Stomach (tissue), 9 donors: ENCODE results near the gene TMED7. TPM values are rescaled to one million over a fixed set of nuclear protein-coding genes. Genes with fewer than 3 reads are reported as not detected.

Experiments used
- DNase-seq, 2 donors: peaks; one replicate each; pipeline versions ENCODE4 v3.0.0 to v3.0.0-alpha.2; 2013 to 2019
- H3K27ac ChIP-seq, 5 donors: fragments of 200-600 bp in 4 of 5; sonication (generic) in 4 of 5; one replicate each; pipeline ENCODE4 v1.5.1; 2013 to 2019; ENCODE audit warnings: mild to moderate bottlenecking in 1 of 5, moderate library complexity in 1 of 5
- H3K27me3 ChIP-seq, 3 donors: fragments of 200-600 bp; sonication (generic); one replicate each; pipeline ENCODE4 v1.5.1; 2017 to 2019; ENCODE audit warnings: mixed run types in 1 of 3
- H3K36me3 ChIP-seq, 4 donors: fragments of 200-600 bp; sonication (generic); 1 replicate in 3 of 4; 2 replicates in 1 of 4; pipeline ENCODE4 v1.5.1; 2016 to 2019
- H3K4me1 ChIP-seq, 4 donors: fragments of 200-600 bp; sonication (generic); one replicate each; pipeline ENCODE4 v1.5.1; 2016 to 2019
- H3K4me3 ChIP-seq, 4 donors: fragments of 200-600 bp; sonication (generic) in 3 of 4; one replicate each; pipeline ENCODE4 v1.5.1; 2016 to 2019; ENCODE audit warnings: mild to moderate bottlenecking in 1 of 4
- H3K9me3 ChIP-seq, 4 donors: fragments of 200-600 bp; sonication (generic); one replicate each; pipeline ENCODE4 v1.5.1; 2016 to 2019
- CTCF ChIP-seq, 7 experiments: fragments of 450-650 bp in 4 of 7; fragments of 200-600 bp in 3 of 7; sonication (generic) in 3 of 7; IDR thresholded peaks; one replicate each; pipeline ENCODE4 v1.5.1; 2016 to 2019; ENCODE audit warnings: antibody characterized with exemption in 7 of 7, control low read depth in 2 of 7, mild to moderate bottlenecking in 1 of 7
- EP300 ChIP-seq: sonication (generic); formaldehyde crosslinking; IDR thresholded peaks from one replicate; pipeline ENCODE4 v1.6.1; 2017; ENCODE audit warnings: antibody characterized with exemption
- POLR2A ChIP-seq, 4 donors: fragments of 450-650 bp; IDR thresholded peaks; one replicate each; pipeline ENCODE4 v1.6.1; 2016; ENCODE audit warnings: antibody characterized with exemption in 4 of 4, control low read depth in 2 of 4, mild to moderate bottlenecking in 1 of 4, moderate library complexity in 1 of 4
- POLR2AphosphoS5 ChIP-seq, 3 donors: sonication (generic); formaldehyde crosslinking; IDR thresholded peaks; one replicate each; pipeline ENCODE4 v1.6.1; 2016; ENCODE audit warnings: antibody characterized with exemption in 3 of 3
- WGBS, 5 donors: extraction: QIAGEN DNeasy Blood & Tissue Kit in 3 of 5; methylation state at CpG; one replicate each; pipeline versions ENCODE4 v1.1.5 to v1.1.7; 2013 to 2018; 5-methylcytosine and 5-hydroxymethylcytosine counted together
- intact Hi-C: fragments of 100-400 bp; cut with DNase I; formaldehyde crosslinking; loops from one replicate; pipeline ENCODE4 v1.15.1; 2023; ENCODE audit warnings: low total_unique reads
- polyA plus RNA-seq, 3 donors: library from polyadenylated mRNA; stranded (reverse); fragments of 200-250 nt; gene quantifications; one replicate each; pipeline ENCODE4 v1.2.3, GENCODE V29; 2013
- total RNA-seq, 5 donors: library from RNA; depleted of rRNA; stranded (reverse); fragments of >200 nt; gene quantifications; one replicate each; pipeline versions ENCODE4 v1.1.0 to v1.2.3, GENCODE V29; 2014 to 2016
- donor health status: healthy with polysubstance abuse.
- donor health status: Bipolar disorder and iron deficiency.
- donor health status: healthy.

Gene TMED7
- total and polyA plus RNA-seq, 8 donors: 9.8 to 169 (median 27.8) TPM

- no peak for DNase-seq
- Histone ChIP-seq H3K9me3 (peaks cover 0 to 3% (median 0%) of the 10 kb centered on the region in 4 donors), H3K27me3 (no peaks in the 10 kb centered on the region), H3K4me1 (no peaks in the 10 kb centered on the region), H3K27ac (no peak overlapping the region), H3K4me3 (no peak overlapping the region), H3K36me3 (no peaks in the 10 kb centered on the region)
- intact Hi-C loops: no loop called here
- no peak for TF ChIP-seq CTCF (IDR thresholded peaks at IDR 0.05)
- TF ChIP-seq EP300: no peak
- TF ChIP-seq POLR2AphosphoS5 (IDR thresholded peaks at IDR 0.05): no peak
- TF ChIP-seq POLR2A (IDR thresholded peaks at IDR 0.05): no peak
- WGBS, 5 donors: 79 to 88% (median 88%) methylated on average over 2 of the region's 2 CpGs
These were observed 31.5 kb upstream of the TMED7 start for GRCh38 chr5:115657125-115657880.

- TF ChIP-seq CTCF (IDR thresholded peaks at IDR 0.05) (no peak), POLR2A (IDR thresholded peaks at IDR 0.05) (no peak), EP300 (no peak), POLR2AphosphoS5 (IDR thresholded peaks at IDR 0.05) (no peak)
- Histone ChIP-seq H3K9me3 (peaks cover 0 to 3% (median 0%) of the 10 kb centered on the region in 4 donors), H3K4me1 (no peaks in the 10 kb centered on the region), H3K4me3 (no peak overlapping the region), H3K27ac (no peak overlapping the region), H3K27me3 (no peaks in the 10 kb centered on the region), H3K36me3 (no peaks in the 10 kb centered on the region)
- intact Hi-C loops: no loop called here
- 90 to 100% (median 94%) methylated on average over 1 of the region's 1 CpG for WGBS, 5 donors
- DNase-seq: no peak
These were observed 30.6 kb upstream of the TMED7 start for GRCh38 chr5:115656404-115656803.

- no peaks in the 10 kb centered on the region for H3K36me3 ChIP-seq
- H3K4me1 ChIP-seq: no peaks in the 10 kb centered on the region
- no peak overlapping the region for H3K4me3 ChIP-seq
- 36 to 70% (median 51%) methylated on average over 1 of the region's 1 CpG for WGBS, 5 donors
- TF ChIP-seq POLR2A (IDR thresholded peaks at IDR 0.05) (no peak), EP300 (no peak), POLR2AphosphoS5 (IDR thresholded peaks at IDR 0.05) (no peak), CTCF (IDR thresholded peaks at IDR 0.05) (no peak)
- peaks cover 0 to 3% (median 0%) of the 10 kb centered on the region in 4 donors for H3K9me3 ChIP-seq
- intact Hi-C loops: no loop called here
- DNase-seq: no peak
- H3K27me3 ChIP-seq: no peaks in the 10 kb centered on the region
- no peak overlapping the region for H3K27ac ChIP-seq
These were observed 30.2 kb upstream of the TMED7 start for GRCh38 chr5:115655994-115656393.

GRCh38 chr5:115649541-115649940 lies 23.7 kb upstream of the TMED7 start:
- no peaks in the 10 kb centered on the region for H3K36me3 ChIP-seq
- intact Hi-C loops: loop anchor here (10.0 kb wide), 1 partner anchor 415 kb away; no protein-coding TSS in a partner anchor
- TF ChIP-seq CTCF (IDR thresholded peaks at IDR 0.05) (no peak), EP300 (no peak), POLR2AphosphoS5 (IDR thresholded peaks at IDR 0.05) (no peak), POLR2A (IDR thresholded peaks at IDR 0.05) (no peak)
- no peak overlapping the region for H3K27ac ChIP-seq
- H3K4me1 ChIP-seq: no peaks in the 10 kb centered on the region
- WGBS, 5 donors: 90 to 100% (median 95%) methylated on average over 1 of the region's 1 CpG
- H3K27me3 ChIP-seq: peaks cover 0 to 11% (median 0%) of the 10 kb centered on the region in 3 donors
- no peaks in the 10 kb centered on the region for H3K9me3 ChIP-seq
- H3K4me3 ChIP-seq: no peak overlapping the region
- no peak for DNase-seq
